Measurements from ENCODE around the gene NQO2.

GRCh38 chr6:3041606-3042005, 41.9 kb downstream of the NQO2 start:
- TF ChIP-seq EZH2 (IDR thresholded peaks at IDR 0.05; ENCODE audit: borderline replicate concordance) (no peak), CTCF (IDR thresholded peaks at IDR 0.05; ENCODE audit: poor library complexity) (no peak), EZH2phosphoT487 (IDR thresholded peaks at IDR 0.05; ENCODE audit: low read depth, severe bottlenecking, unreplicated experiment) (no peak)

Data from hepatocyte (in vitro differentiated cells).